GM13976 (cell line): Measurements from ENCODE around the gene PAGR1.

Experiments
- DNase-seq: peaks from one replicate; pipeline ENCODE4 v3.0.0; 2012; ENCODE audit warnings: low spot score
- CTCF ChIP-seq: IDR thresholded peaks from 2 replicates; pipeline ENCODE4 v1.5.1; 2012; ENCODE audit warnings: borderline replicate concordance, mild to moderate bottlenecking; ENCODE audit not compliant: insufficient read depth; ENCODE audit errors: extremely low read depth, missing control alignments, control extremely low read depth
- in situ Hi-C: fragments of 300-500 bp; cut with MboI; formaldehyde crosslinking; loops from one replicate; pipeline ENCODE4 v1.12.0; 2022; ENCODE audit warnings: low sequenced_read_pairs, mixed read lengths, inconsistent platforms; ENCODE audit not compliant: unreplicated experiment

PAGR1 gene

GRCh38 chr16:29806641-29807425 is 9.1 kb upstream of the PAGR1 start:
- in situ Hi-C loops: no loop called here
- no peak for DNase-seq
- no peak for TF ChIP-seq CTCF

GRCh38 chr16:29807426-29808218 is 8.3 kb upstream of the PAGR1 start:
- peak; percentile 71 for TF ChIP-seq CTCF
- in situ Hi-C loops: no loop called here
- DNase-seq: peak; percentile 83

GRCh38 chr16:29808219-29808900 is 7.6 kb upstream of the PAGR1 start:
- in situ Hi-C loops: no loop called here
- TF ChIP-seq CTCF: no peak
- no peak for DNase-seq

- no peak for DNase-seq
- TF ChIP-seq CTCF: no peak
- in situ Hi-C loops: no loop called here
Observed at GRCh38 chr16:29809031-29809747, 6.8 kb upstream of the PAGR1 start.

- no peak for DNase-seq
- no peak for TF ChIP-seq CTCF
- in situ Hi-C loops: no loop called here
Observed at GRCh38 chr16:29809850-29810698, 5.9 kb upstream of the PAGR1 start.
